NCI-H526 (cell line): ENCODE measurements around the gene ME3.
A peak's percentile ranks its signal among the peaks of the same experiment; 100 is the strongest.
"Not testable (repeated sequence)": the region's sequence is repeated elsewhere in the genome, so short reads cannot be mapped to it uniquely, and the experiment has no call there.

ENCODE experiments used
- DNase-seq, 2 experiments: peaks; one replicate each; lab custom pipeline; 2025; lab: John Stamatoyannopoulos, UW

The ME3 gene

GRCh38 chr11:86558841-86559240 is 113.6 kb downstream of the ME3 start:
- no peak for DNase-seq

- no peak for DNase-seq
Measured at GRCh38 chr11:86558207-86558606, 114.2 kb downstream of the ME3 start.

GRCh38 chr11:86555866-86556265 is 116.5 kb downstream of the ME3 start:
- no peak for DNase-seq

- no peak for DNase-seq
Measured at GRCh38 chr11:86555401-86555800, 117.0 kb downstream of the ME3 start.

GRCh38 chr11:86553265-86553664 is 119.2 kb downstream of the ME3 start:
- no peak for DNase-seq

- no peak for DNase-seq
Measured at GRCh38 chr11:86551288-86552092, 120.9 kb downstream of the ME3 start.

GRCh38 chr11:86550757-86551156 is 121.7 kb downstream of the ME3 start:
- no peak for DNase-seq

- no peak for DNase-seq
Measured at GRCh38 chr11:86548271-86548917, 124.0 kb downstream of the ME3 start.

- no peak for DNase-seq
Measured at GRCh38 chr11:86547727-86548126, 124.7 kb downstream of the ME3 start.

- DNase-seq, result not testable (repeated sequence)
Measured at GRCh38 chr11:86541299-86541698, 131.1 kb downstream of the ME3 start.

- no peak for DNase-seq
Measured at GRCh38 chr11:86538223-86538548, 134.2 kb downstream of the ME3 start.

GRCh38 chr11:86537541-86538222 is 134.7 kb downstream of the ME3 start:
- DNase-seq, result peak in 1 of 2 experiments; percentile 29

- DNase-seq, result no peak
Measured at GRCh38 chr11:86535773-86536172, 136.6 kb downstream of the ME3 start.

- DNase-seq, result no peak
Measured at GRCh38 chr11:86524620-86525352, 147.6 kb downstream of the ME3 start.

GRCh38 chr11:86523738-86524619 is 148.4 kb downstream of the ME3 start:
- DNase-seq, result no peak

- DNase-seq, result not testable (repeated sequence)
Measured at GRCh38 chr11:86522512-86522911, 149.9 kb downstream of the ME3 start.

- peak in 1 of 2 experiments; percentile 11 for DNase-seq
Measured at GRCh38 chr11:86519064-86519911, 153.1 kb downstream of the ME3 start.

GRCh38 chr11:86518211-86518610 is 154.2 kb downstream of the ME3 start:
- no peak for DNase-seq

GRCh38 chr11:86517557-86517956 is 154.9 kb downstream of the ME3 start:
- DNase-seq, result no peak

GRCh38 chr11:86515297-86516094 is 156.9 kb downstream of the ME3 start:
- no peak for DNase-seq
